OCI-LY7 (cell line): ENCODE results near the gene PPHLN1. TPM values are rescaled to one million over a fixed set of nuclear protein-coding genes. Genes with fewer than 3 reads are reported as not detected.

Experiments used
- BruUV-seq: library from RNA; stranded (reverse); fragments of 400-500 nt; replicated peaks from 2 replicates; lab custom pipeline; 2021; lab: Mats Ljungman, UMichigan
- CTCF ChIA-PET: fragments of 300-600 bp; sonication (Branson Sonifier 250); formaldehyde crosslinking; loops from one replicate; lab custom pipeline; 2022; ENCODE audit warnings: antibody characterized with exemption; ENCODE audit not compliant: unreplicated experiment; lab: Charles Lee
- POLR2A ChIA-PET: fragments of 300-600 bp; sonication (Branson Sonifier 250); formaldehyde crosslinking; loops from one replicate; lab custom pipeline; 2022; ENCODE audit warnings: antibody characterized with exemption; lab: Charles Lee
- DNase-seq: peaks from one replicate; pipeline ENCODE4 v3.0.0-alpha.2; 2015; ENCODE audit warnings: low spot score
- H2AFZ ChIP-seq: fragments of 200-600 bp; sonication (generic), shearing (Covaris generic); 2 replicates; pipeline ENCODE4 v1.6.1; 2014; ENCODE audit warnings: mild to moderate bottlenecking, antibody characterized with exemption, low read length, moderate library complexity
- H3K27ac ChIP-seq: fragments of 200-600 bp; sonication (generic); 2 replicates; pipeline ENCODE4 v1.5.1; 2014; ENCODE audit warnings: mixed run types, low read depth, mild to moderate bottlenecking, moderate library complexity, low read length, inconsistent platforms; ENCODE audit not compliant: poor library complexity, severe bottlenecking
- H3K36me3 ChIP-seq: fragments of 200-600 bp; sonication (generic); 2 replicates; pipeline ENCODE4 v1.6.1; 2014; ENCODE audit warnings: mild to moderate bottlenecking, antibody characterized with exemption, low read length, moderate library complexity, mixed read lengths; ENCODE audit not compliant: insufficient read depth
- H3K4me1 ChIP-seq: fragments of 200-600 bp; sonication (generic); 2 replicates; pipeline ENCODE4 v1.5.1; 2014; ENCODE audit warnings: mild to moderate bottlenecking, low read length; ENCODE audit not compliant: insufficient read depth, poor library complexity, severe bottlenecking
- H3K4me2 ChIP-seq: fragments of 200-600 bp; sonication (generic); 2 replicates; pipeline ENCODE4 v1.6.1; 2014; ENCODE audit warnings: mild to moderate bottlenecking, low read length
- H3K4me3 ChIP-seq: fragments of 200-600 bp; sonication (generic); 2 replicates; pipeline ENCODE4 v1.5.1; 2014; ENCODE audit warnings: mild to moderate bottlenecking, low read depth, low read length; ENCODE audit not compliant: poor library complexity, severe bottlenecking
- H3K79me2 ChIP-seq: fragments of 200-600 bp; sonication (generic); 2 replicates; pipeline ENCODE4 v1.6.1; 2016; ENCODE audit warnings: low read depth, mild to moderate bottlenecking, low read length, moderate library complexity, mixed read lengths; ENCODE audit not compliant: insufficient read depth
- H3K9me2 ChIP-seq: fragments of 200-600 bp; sonication (generic); 2 replicates; pipeline ENCODE4 v1.6.1; 2016; ENCODE audit warnings: mild to moderate bottlenecking, low read length, mixed read lengths; ENCODE audit not compliant: insufficient read depth
- H3K9me3 ChIP-seq: fragments of 200-600 bp; sonication (generic); 2 replicates; pipeline ENCODE4 v1.6.1; 2014; ENCODE audit warnings: mild to moderate bottlenecking, mixed run types, low read length, mixed read lengths
- H4K20me1 ChIP-seq: fragments of 200-600 bp; sonication (generic); 2 replicates; pipeline ENCODE4 v1.6.1; 2014; ENCODE audit warnings: mild to moderate bottlenecking, antibody characterized with exemption, low read length, moderate library complexity, mixed read lengths; ENCODE audit not compliant: insufficient read depth
- EZH2phosphoT487 ChIP-seq: fragments of 200-600 bp; sonication (generic); IDR thresholded peaks from 2 replicates; pipeline ENCODE4 v1.6.1; 2018; ENCODE audit warnings: low read depth, borderline replicate concordance, mild to moderate bottlenecking, mixed run types, antibody characterized with exemption, low read length, moderate library complexity, mixed read lengths
- intact Hi-C: fragments of 100-400 bp; cut with micrococcal nuclease; formaldehyde crosslinking; loops from one replicate; pipeline ENCODE4 v1.10.0; 2022; ENCODE audit not compliant: unreplicated experiment
- total RNA-seq, 2 experiments: library from RNA; depleted of rRNA in 1 of 2; stranded (reverse); fragments of >200 nt in 1 of 2; shearing (Covaris generic) in 1 of 2; gene quantifications; 2 replicates each; pipeline ENCODE4 v1.2.3, GENCODE V29; 2014 to 2022
- TF ChIP-seq, protein P1 (sequence below): fragments of 200-600 bp; sonication (generic); conservative IDR thresholded peaks from 2 replicates; pipeline ENCODE4 v1.5.1; 2014; ENCODE audit warnings: mild to moderate bottlenecking, antibody characterized with exemption, low read length, moderate library complexity, mixed read lengths

PPHLN1 gene
- total RNA-seq, 2 experiments from 2014 or later: 95.3 to 97.6 TPM

GRCh38 chr12:42315108-42315507 lies 10.9 kb upstream of the PPHLN1 start:
- no TSS peak for BruUV-seq
- intact Hi-C loops: no loop called here
- Histone ChIP-seq H3K36me3 (peaks cover 24% of the 10 kb centered on the region), H3K27ac (no peak overlapping the region), H3K4me3 (no peak overlapping the region), H2AFZ (no peak overlapping the region), H3K9me2 (no peaks in the 10 kb centered on the region), H3K9me3 (no peaks in the 10 kb centered on the region), H3K79me2 (no peaks in the 10 kb centered on the region), H3K4me1 (no peaks in the 10 kb centered on the region), H4K20me1 (no peaks in the 10 kb centered on the region), H3K4me2 (no peak overlapping the region)
- CTCF ChIA-PET: no interaction called here
- POLR2A ChIA-PET: interaction anchor here (0.6 kb wide), 1 partner anchor 43 kb away, joined by 4 read pairs; no protein-coding TSS in a partner anchor
- no peak for DNase-seq
- TF ChIP-seq, protein P1, sequence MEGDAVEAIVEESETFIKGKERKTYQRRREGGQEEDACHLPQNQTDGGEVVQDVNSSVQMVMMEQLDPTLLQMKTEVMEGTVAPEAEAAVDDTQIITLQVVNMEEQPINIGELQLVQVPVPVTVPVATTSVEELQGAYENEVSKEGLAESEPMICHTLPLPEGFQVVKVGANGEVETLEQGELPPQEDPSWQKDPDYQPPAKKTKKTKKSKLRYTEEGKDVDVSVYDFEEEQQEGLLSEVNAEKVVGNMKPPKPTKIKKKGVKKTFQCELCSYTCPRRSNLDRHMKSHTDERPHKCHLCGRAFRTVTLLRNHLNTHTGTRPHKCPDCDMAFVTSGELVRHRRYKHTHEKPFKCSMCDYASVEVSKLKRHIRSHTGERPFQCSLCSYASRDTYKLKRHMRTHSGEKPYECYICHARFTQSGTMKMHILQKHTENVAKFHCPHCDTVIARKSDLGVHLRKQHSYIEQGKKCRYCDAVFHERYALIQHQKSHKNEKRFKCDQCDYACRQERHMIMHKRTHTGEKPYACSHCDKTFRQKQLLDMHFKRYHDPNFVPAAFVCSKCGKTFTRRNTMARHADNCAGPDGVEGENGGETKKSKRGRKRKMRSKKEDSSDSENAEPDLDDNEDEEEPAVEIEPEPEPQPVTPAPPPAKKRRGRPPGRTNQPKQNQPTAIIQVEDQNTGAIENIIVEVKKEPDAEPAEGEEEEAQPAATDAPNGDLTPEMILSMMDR: no peak

DNA sequence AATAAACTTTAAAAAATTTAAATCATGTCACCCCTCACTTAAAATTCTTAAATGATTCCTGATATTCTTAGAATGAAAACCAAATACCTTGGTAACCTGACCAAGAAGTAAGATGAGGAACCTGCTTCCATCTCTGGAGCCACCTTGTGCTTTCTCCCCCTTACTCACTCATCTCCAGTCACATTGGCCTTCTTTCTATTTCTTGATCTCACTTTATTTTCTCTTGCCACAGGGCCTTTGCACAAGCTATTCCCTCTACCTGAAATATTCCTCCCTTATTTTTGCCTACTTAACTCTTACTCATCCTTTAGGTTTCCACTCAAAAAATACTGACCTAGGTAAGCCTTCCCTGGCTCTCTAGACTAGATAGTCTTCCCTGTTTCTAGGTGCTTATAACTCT lies 5.2 kb upstream of the PPHLN1 start:
- POLR2A ChIA-PET: interaction anchor here (0.6 to 1.0 kb wide), 2 partner anchors 28 to 170 kb away, joined by 4 to 5 read pairs; no protein-coding TSS in a partner anchor
- Histone ChIP-seq H3K79me2 (peaks cover 12% of the 10 kb centered on the region; the same call in 1 of the 2 replicates), H3K4me1 (peaks cover 8% of the 10 kb centered on the region), H3K9me2 (no peaks in the 10 kb centered on the region), H4K20me1 (no peaks in the 10 kb centered on the region), H3K4me3 (no peak overlapping the region), H3K27ac (no peak overlapping the region), H3K4me2 (no peak overlapping the region), H2AFZ (no peak overlapping the region), H3K9me3 (no peaks in the 10 kb centered on the region), H3K36me3 (peaks cover 39% of the 10 kb centered on the region)
- no peak for DNase-seq
- CTCF ChIA-PET: no interaction called here
- no TSS peak for BruUV-seq
- no peak for TF ChIP-seq EZH2phosphoT487
- TF ChIP-seq, protein P1: no peak
- intact Hi-C loops: no loop called here

GRCh38 chr12:42322567-42322966 lies 3.4 kb upstream of the PPHLN1 start:
- H4K20me1 ChIP-seq: peaks cover 8% of the 10 kb centered on the region
- no peak overlapping the region for H3K27ac ChIP-seq
- H3K36me3 ChIP-seq: peaks cover 32% of the 10 kb centered on the region
- no peak for DNase-seq
- CTCF ChIA-PET: no interaction called here
- H3K4me1 ChIP-seq: peaks cover 12% of the 10 kb centered on the region
- no peak overlapping the region for H3K4me2 ChIP-seq
- no peaks in the 10 kb centered on the region for H3K9me2 ChIP-seq
- no TSS peak for BruUV-seq
- TF ChIP-seq, protein P1: no peak
- no peak for TF ChIP-seq EZH2phosphoT487
- no peak overlapping the region for H2AFZ ChIP-seq
- intact Hi-C loops: no loop called here
- H3K79me2 ChIP-seq: peaks cover 29% of the 10 kb centered on the region
- no peak overlapping the region for H3K4me3 ChIP-seq
- POLR2A ChIA-PET: interaction anchor here (1.5 kb wide), 1 partner anchor 11 kb away, joined by 3 read pairs; no protein-coding TSS in a partner anchor
- H3K9me3 ChIP-seq: no peaks in the 10 kb centered on the region
